Measurements from ENCODE around the gene STN1.

DNA sequence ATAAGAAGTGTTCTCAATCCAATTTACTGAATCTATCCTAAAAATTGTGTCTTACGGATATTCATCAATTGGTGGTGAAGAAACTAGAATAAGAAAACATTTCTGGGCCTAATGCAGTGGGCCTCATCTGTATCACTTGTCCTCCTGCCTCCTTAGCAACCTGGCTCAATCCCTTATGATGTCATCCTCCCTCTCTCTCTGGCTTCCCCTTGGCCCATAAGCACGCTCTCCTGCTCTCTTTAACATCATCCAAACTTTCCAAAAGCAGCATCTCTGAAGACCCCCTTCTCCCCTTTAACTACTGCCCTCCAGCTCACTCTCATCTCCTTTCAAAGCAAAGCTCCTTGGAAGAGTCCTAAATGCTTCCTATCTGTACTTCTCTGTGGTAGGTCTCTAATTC is 4.7 kb upstream of the STN1 start:
- TF ChIP-seq, protein P1, sequence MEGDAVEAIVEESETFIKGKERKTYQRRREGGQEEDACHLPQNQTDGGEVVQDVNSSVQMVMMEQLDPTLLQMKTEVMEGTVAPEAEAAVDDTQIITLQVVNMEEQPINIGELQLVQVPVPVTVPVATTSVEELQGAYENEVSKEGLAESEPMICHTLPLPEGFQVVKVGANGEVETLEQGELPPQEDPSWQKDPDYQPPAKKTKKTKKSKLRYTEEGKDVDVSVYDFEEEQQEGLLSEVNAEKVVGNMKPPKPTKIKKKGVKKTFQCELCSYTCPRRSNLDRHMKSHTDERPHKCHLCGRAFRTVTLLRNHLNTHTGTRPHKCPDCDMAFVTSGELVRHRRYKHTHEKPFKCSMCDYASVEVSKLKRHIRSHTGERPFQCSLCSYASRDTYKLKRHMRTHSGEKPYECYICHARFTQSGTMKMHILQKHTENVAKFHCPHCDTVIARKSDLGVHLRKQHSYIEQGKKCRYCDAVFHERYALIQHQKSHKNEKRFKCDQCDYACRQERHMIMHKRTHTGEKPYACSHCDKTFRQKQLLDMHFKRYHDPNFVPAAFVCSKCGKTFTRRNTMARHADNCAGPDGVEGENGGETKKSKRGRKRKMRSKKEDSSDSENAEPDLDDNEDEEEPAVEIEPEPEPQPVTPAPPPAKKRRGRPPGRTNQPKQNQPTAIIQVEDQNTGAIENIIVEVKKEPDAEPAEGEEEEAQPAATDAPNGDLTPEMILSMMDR (IDR thresholded peaks at IDR 0.05; ENCODE audit: low read length): no peak
- TF ChIP-seq EZH2 (IDR thresholded peaks at IDR 0.05; ENCODE audit: borderline replicate concordance, low read length): no peak

Data from OCI-LY1 (cell line).